ENCODE measurements around the gene RPL31. TPM values are rescaled to one million over a fixed set of nuclear protein-coding genes. Genes with fewer than 3 reads are reported as not detected.

The RPL31 gene
- total and polyA plus RNA-seq, 4 experiments from 2014 or later = 2,455 to 6,581 (median 4,056) TPM

DNA sequence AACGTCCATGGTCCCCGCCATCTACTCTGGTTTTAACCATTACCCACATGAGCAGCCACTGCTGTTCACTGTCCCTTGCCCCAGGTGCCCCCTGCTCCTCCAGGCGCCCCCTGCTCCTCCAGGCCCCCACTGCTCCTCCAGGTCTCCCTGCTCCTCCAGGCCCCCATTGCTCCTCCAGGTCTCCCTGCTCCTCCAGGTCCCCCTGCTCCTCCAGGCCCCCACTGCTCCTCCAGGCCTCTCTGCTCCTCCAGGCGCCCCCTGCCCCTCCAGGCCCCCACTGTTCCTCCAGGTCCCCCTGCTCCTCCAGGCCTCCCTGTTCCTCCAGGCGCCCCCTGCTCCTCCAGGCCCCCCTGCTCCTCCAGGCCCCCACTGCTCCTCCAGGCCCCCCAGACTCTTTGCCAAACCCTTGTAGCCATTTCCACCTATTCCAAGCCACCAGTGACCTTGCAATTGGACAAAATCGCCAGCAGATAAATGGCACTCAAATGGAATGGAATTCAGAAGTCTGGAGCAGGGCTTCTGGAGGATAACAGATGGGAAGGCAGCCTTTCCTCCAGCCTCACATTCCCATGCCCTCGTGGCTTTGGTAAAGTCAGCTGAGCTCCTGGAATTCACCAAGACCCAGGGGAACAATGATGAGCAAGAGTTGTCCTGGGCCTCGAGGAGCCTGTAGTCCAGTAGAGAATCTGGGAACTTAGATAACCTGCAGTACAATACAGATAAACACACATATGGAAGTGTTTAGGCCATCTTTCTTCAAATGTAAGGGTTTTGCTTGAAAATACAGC, 13.3 kb upstream of the RPL31 start:
- ChIA-PET POLR2A (ENCODE audit: partially characterized antibody) (no interaction called here), CTCF (ENCODE audit: partially characterized antibody) (interaction anchor here (1.0 to 6.3 kb wide), 3 partner anchors 361 to 383 kb away, joined by 3 to 91 read pairs (median 69); no protein-coding TSS in a partner anchor)
- Histone ChIP-seq H3K9me3 (ENCODE audit: control insufficient read depth in 1 of 2, low read length in 2 of 2) (no peaks in the 10 kb centered on the region), H3K36me3 (ENCODE audit: insufficient read depth, low read length) (no peaks in the 10 kb centered on the region), H3K4me1 (ENCODE audit: insufficient read depth, low read length) (no peaks in the 10 kb centered on the region), H3K27ac (ENCODE audit: low read depth, low read length) (no peak overlapping the region), H3K27me3 (ENCODE audit: insufficient read depth, low read length) (no peaks in the 10 kb centered on the region), H3K4me3 (ENCODE audit: low read length in 2 of 2) (no peak overlapping the region)
- no peak for DNase-seq
- H3K27ac Mint-ChIP-seq = peak overlapping the region in 1 of 7 donors; percentile 53
- no peak overlapping the region for H3K4me3 Mint-ChIP-seq
- H3K9me3 Mint-ChIP-seq = no peaks in the 10 kb centered on the region
- peaks cover 0 to 1% of the 10 kb centered on the region in 2 donors for H3K27me3 Mint-ChIP-seq
- peaks cover 0 to 4% (median 2%) of the 10 kb centered on the region in 4 donors for H3K4me1 Mint-ChIP-seq
- H3K36me3 Mint-ChIP-seq = no peaks in the 10 kb centered on the region
- intact Hi-C loops (cut with micrococcal nuclease) = no loop called here

DNA sequence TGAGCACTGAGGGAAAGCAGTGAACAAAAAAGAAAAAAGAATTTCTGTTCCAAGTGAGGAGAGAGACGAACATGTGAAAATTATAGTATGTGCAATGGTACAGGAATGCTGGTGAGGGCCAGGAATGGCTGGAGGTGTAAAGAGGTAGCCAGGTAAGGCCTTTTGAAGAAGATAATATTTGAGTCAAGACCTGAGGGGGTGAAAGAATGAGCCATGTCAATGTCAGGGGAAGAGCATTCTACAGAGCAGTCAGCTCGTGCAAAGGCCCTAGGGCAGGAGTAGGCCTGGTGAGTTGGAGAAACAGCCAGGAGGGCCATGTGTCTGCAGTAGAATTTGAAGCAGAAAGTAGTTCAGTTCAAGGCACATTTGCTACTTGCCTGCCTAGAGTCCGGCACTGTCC, 12.4 kb upstream of the RPL31 start:
- ChIA-PET POLR2A (ENCODE audit: partially characterized antibody) (no interaction called here), CTCF (ENCODE audit: partially characterized antibody) (interaction anchor here (1.0 to 6.3 kb wide), 2 partner anchors 362 to 378 kb away, joined by 3 to 91 read pairs; no protein-coding TSS in a partner anchor)
- no peaks in the 10 kb centered on the region for H3K36me3 ChIP-seq (ENCODE audit: insufficient read depth, low read length)
- no peaks in the 10 kb centered on the region for H3K9me3 Mint-ChIP-seq
- H3K36me3 Mint-ChIP-seq = no peaks in the 10 kb centered on the region
- peaks cover 0 to 4% (median 2%) of the 10 kb centered on the region in 4 donors for H3K4me1 Mint-ChIP-seq
- H3K27me3 ChIP-seq (ENCODE audit: insufficient read depth, low read length) = no peaks in the 10 kb centered on the region
- no peak overlapping the region for H3K27ac ChIP-seq (ENCODE audit: low read depth, low read length)
- intact Hi-C loops (cut with micrococcal nuclease) = no loop called here
- H3K4me3 Mint-ChIP-seq = no peak overlapping the region
- H3K27ac Mint-ChIP-seq = peak overlapping the region in 2 of 7 donors; percentile 47 to 48
- H3K4me1 ChIP-seq (ENCODE audit: insufficient read depth, low read length) = no peaks in the 10 kb centered on the region
- H3K4me3 ChIP-seq (ENCODE audit: low read length in 2 of 2) = no peak overlapping the region
- no peaks in the 10 kb centered on the region for H3K9me3 ChIP-seq (ENCODE audit: control insufficient read depth in 1 of 2, low read length in 2 of 2)
- DNase-seq = no peak
- H3K27me3 Mint-ChIP-seq = peaks cover 0 to 1% of the 10 kb centered on the region in 2 donors

- no peaks in the 10 kb centered on the region for H3K27me3 Mint-ChIP-seq
- no peak overlapping the region for H3K4me3 Mint-ChIP-seq
- ChIA-PET CTCF (ENCODE audit: partially characterized antibody) (interaction anchor here (1.8 to 6.3 kb wide), 2 partner anchors 379 to 383 kb away, joined by 5 to 91 read pairs; no protein-coding TSS in a partner anchor), POLR2A (ENCODE audit: partially characterized antibody) (no interaction called here)
- no peaks in the 10 kb centered on the region for H3K9me3 Mint-ChIP-seq
- H3K4me1 Mint-ChIP-seq = peaks cover 0 to 2% (median 0%) of the 10 kb centered on the region in 4 donors
- no peak for DNase-seq
- Histone ChIP-seq H3K27me3 (ENCODE audit: insufficient read depth, low read length) (no peaks in the 10 kb centered on the region), H3K27ac (ENCODE audit: low read depth, low read length) (no peak overlapping the region), H3K4me1 (ENCODE audit: insufficient read depth, low read length) (no peaks in the 10 kb centered on the region), H3K9me3 (ENCODE audit: control insufficient read depth in 1 of 2, low read length in 2 of 2) (no peaks in the 10 kb centered on the region), H3K4me3 (ENCODE audit: low read length in 2 of 2) (no peak overlapping the region), H3K36me3 (ENCODE audit: insufficient read depth, low read length) (no peaks in the 10 kb centered on the region)
- no peaks in the 10 kb centered on the region for H3K36me3 Mint-ChIP-seq
- H3K27ac Mint-ChIP-seq = no peak overlapping the region
- intact Hi-C loops (cut with micrococcal nuclease) = no loop called here
Measured at GRCh38 chr2:100990166-100990565, 11.9 kb upstream of the RPL31 start.

DNA sequence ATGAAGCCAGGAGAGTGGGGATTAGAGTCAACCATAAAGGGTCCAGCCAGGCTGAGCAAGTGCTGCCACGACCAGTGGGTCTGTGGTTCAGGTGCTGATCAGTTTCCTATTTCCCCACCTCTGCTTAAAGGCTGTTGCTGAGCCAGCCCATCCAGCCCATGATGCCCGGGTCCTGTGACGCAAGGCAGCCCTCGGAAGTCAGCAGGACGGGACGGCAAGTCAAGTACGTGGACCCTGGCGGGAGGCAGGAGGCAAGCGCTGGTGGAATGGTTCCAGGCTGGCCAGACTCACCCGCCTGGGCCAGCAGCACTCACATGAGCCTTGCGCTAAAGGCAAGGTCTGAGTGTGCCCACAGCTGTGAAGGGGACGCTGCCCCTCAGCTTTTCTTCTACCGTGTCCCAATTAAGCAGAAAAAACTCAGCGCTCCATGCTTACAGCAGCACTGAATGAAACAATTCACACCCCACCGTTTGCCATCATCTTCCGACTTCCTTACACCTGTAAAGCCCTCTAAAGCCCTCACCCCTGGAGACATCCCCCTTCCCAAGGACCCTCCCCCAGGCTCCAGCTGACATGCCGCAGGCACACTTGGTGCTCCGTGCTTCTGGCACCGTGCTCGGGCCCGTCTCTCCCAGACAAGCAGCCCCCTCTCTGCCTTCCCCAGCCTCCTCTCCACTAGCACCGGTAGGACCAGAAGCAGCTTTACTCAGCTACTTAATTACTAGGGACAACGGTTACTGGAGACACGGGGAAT, 11.3 kb upstream of the RPL31 start:
- POLR2A ChIA-PET (ENCODE audit: partially characterized antibody) = no interaction called here
- no peaks in the 10 kb centered on the region for H3K4me1 ChIP-seq (ENCODE audit: insufficient read depth, low read length)
- H3K36me3 Mint-ChIP-seq = no peaks in the 10 kb centered on the region
- H3K27me3 ChIP-seq (ENCODE audit: insufficient read depth, low read length) = no peaks in the 10 kb centered on the region
- no peak overlapping the region for H3K27ac ChIP-seq (ENCODE audit: low read depth, low read length)
- H3K9me3 ChIP-seq (ENCODE audit: control insufficient read depth in 1 of 2, low read length in 2 of 2) = no peaks in the 10 kb centered on the region
- H3K4me1 Mint-ChIP-seq = peaks cover 0 to 2% (median 0%) of the 10 kb centered on the region in 4 donors
- H3K4me3 ChIP-seq (ENCODE audit: low read length in 2 of 2) = no peak overlapping the region
- no peaks in the 10 kb centered on the region for H3K36me3 ChIP-seq (ENCODE audit: insufficient read depth, low read length)
- intact Hi-C loops (cut with micrococcal nuclease) = no loop called here
- H3K4me3 Mint-ChIP-seq = no peak overlapping the region
- no peaks in the 10 kb centered on the region for H3K27me3 Mint-ChIP-seq
- H3K9me3 Mint-ChIP-seq = no peaks in the 10 kb centered on the region
- CTCF ChIA-PET (ENCODE audit: partially characterized antibody) = interaction anchor here (0.9 to 6.3 kb wide), 3 partner anchors 380 to 384 kb away, joined by 3 to 91 read pairs (median 5); no protein-coding TSS in a partner anchor
- no peak for DNase-seq
- H3K27ac Mint-ChIP-seq = no peak overlapping the region

- Mint-ChIP-seq H3K27me3 (no peaks in the 10 kb centered on the region), H3K27ac (no peak overlapping the region), H3K4me1 (peaks cover 0 to 3% (median 0%) of the 10 kb centered on the region in 4 donors), H3K4me3 (no peak overlapping the region), H3K9me3 (no peaks in the 10 kb centered on the region), H3K36me3 (no peaks in the 10 kb centered on the region)
- H3K36me3 ChIP-seq (ENCODE audit: insufficient read depth, low read length) = no peaks in the 10 kb centered on the region
- H3K27ac ChIP-seq (ENCODE audit: low read depth, low read length) = no peak overlapping the region
- intact Hi-C loops (cut with micrococcal nuclease) = no loop called here
- CTCF ChIA-PET (ENCODE audit: partially characterized antibody) = interaction anchor here (0.9 to 1.8 kb wide), 2 partner anchors 381 to 385 kb away, joined by 3 to 5 read pairs; no protein-coding TSS in a partner anchor
- no peaks in the 10 kb centered on the region for H3K4me1 ChIP-seq (ENCODE audit: insufficient read depth, low read length)
- DNase-seq = no peak
- no peaks in the 10 kb centered on the region for H3K27me3 ChIP-seq (ENCODE audit: insufficient read depth, low read length)
- no peaks in the 10 kb centered on the region for H3K9me3 ChIP-seq (ENCODE audit: control insufficient read depth in 1 of 2, low read length in 2 of 2)
- POLR2A ChIA-PET (ENCODE audit: partially characterized antibody) = no interaction called here
- H3K4me3 ChIP-seq (ENCODE audit: low read length in 2 of 2) = no peak overlapping the region
Measured at GRCh38 chr2:100991404-100991773, 10.7 kb upstream of the RPL31 start.

DNA sequence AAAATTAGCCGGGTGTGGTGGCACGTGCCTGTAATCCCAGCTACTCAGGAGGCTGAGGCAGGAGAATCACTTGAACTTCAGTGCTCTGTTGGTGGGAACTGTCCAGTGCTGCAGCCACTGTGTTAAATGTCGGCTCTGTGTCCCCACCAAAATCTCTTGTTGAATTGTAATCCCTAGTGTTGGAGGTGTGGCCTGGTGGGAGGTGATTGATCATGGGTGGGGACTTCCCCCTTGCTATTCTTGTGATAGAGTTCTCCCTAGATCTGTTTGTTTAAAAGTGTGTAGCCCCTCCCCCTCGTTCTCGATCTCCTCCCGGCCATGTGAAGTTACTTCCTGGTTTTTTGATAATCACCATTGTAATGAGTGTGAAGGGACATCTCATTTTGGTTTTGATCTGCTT, 9.8 kb upstream of the RPL31 start:
- Histone ChIP-seq H3K4me1 (ENCODE audit: insufficient read depth, low read length) (no peaks in the 10 kb centered on the region), H3K27me3 (ENCODE audit: insufficient read depth, low read length) (no peaks in the 10 kb centered on the region), H3K9me3 (ENCODE audit: control insufficient read depth in 1 of 2, low read length in 2 of 2) (no peaks in the 10 kb centered on the region), H3K36me3 (ENCODE audit: insufficient read depth, low read length) (no peaks in the 10 kb centered on the region), H3K4me3 (ENCODE audit: low read length in 2 of 2) (no peak overlapping the region), H3K27ac (ENCODE audit: low read depth, low read length) (no peak overlapping the region)
- Mint-ChIP-seq H3K27me3 (no peaks in the 10 kb centered on the region), H3K27ac (no peak overlapping the region), H3K4me1 (peaks cover 0 to 3% (median 0%) of the 10 kb centered on the region in 4 donors), H3K9me3 (no peaks in the 10 kb centered on the region), H3K36me3 (no peaks in the 10 kb centered on the region), H3K4me3 (no peak overlapping the region)
- ChIA-PET CTCF (ENCODE audit: partially characterized antibody) (no interaction called here), POLR2A (ENCODE audit: partially characterized antibody) (no interaction called here)
- DNase-seq = no peak
- intact Hi-C loops (cut with micrococcal nuclease) = no loop called here

DNA sequence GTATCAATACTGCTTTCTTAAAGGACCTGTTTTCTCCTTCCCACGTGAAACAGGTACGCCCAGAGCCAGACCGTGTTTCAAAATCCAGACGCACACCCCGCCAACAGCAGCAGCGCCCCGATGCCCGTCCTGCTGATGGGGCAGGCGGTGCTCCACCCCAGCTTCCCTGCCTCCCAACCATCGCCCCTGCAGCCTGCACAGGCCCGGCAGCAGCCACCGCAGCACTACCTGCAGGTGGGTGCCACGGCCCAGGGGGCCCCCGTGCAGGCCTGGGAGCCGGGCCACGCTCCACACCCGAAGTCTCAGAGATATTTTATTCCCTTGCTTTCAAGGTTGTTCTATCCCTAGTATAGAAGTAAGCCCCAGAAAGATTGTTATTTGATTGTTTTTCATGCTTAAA, 8.8 kb upstream of the RPL31 start:
- Mint-ChIP-seq H3K27ac (no peak overlapping the region), H3K9me3 (no peaks in the 10 kb centered on the region), H3K27me3 (no peaks in the 10 kb centered on the region), H3K4me1 (peaks cover 0 to 3% (median 0%) of the 10 kb centered on the region in 4 donors), H3K4me3 (no peak overlapping the region), H3K36me3 (no peaks in the 10 kb centered on the region)
- Histone ChIP-seq H3K27ac (ENCODE audit: low read depth, low read length) (no peak overlapping the region), H3K36me3 (ENCODE audit: insufficient read depth, low read length) (no peaks in the 10 kb centered on the region), H3K9me3 (ENCODE audit: control insufficient read depth in 1 of 2, low read length in 2 of 2) (no peaks in the 10 kb centered on the region), H3K4me1 (ENCODE audit: insufficient read depth, low read length) (no peaks in the 10 kb centered on the region), H3K27me3 (ENCODE audit: insufficient read depth, low read length) (no peaks in the 10 kb centered on the region), H3K4me3 (ENCODE audit: low read length in 2 of 2) (no peak overlapping the region)
- intact Hi-C loops (cut with micrococcal nuclease) = no loop called here
- ChIA-PET POLR2A (ENCODE audit: partially characterized antibody) (no interaction called here), CTCF (ENCODE audit: partially characterized antibody) (interaction anchor here (1.7 kb wide), 1 partner anchor 7 kb away, joined by 5 read pairs; no protein-coding TSS in a partner anchor)
- no peak for DNase-seq

Data from CD4-positive, alpha-beta memory T cell (primary cell).